GM10847 (cell line): Measurements from ENCODE around the gene ASRGL1.

ENCODE experiments used
- POLR2A ChIP-seq: IDR thresholded peaks from 2 replicates; pipeline ENCODE4 v1.6.1; 2011; ENCODE audit not compliant: insufficient read length; ENCODE audit errors: extremely low read depth

Gene ASRGL1

GRCh38 chr11:62393735-62394134 lies 56.5 kb downstream of the ASRGL1 start:
- no peak for TF ChIP-seq POLR2A

GRCh38 chr11:62394825-62395538 lies 57.7 kb downstream of the ASRGL1 start:
- no peak for TF ChIP-seq POLR2A

GRCh38 chr11:62395885-62396551 lies 58.8 kb downstream of the ASRGL1 start:
- no peak for TF ChIP-seq POLR2A

- no peak for TF ChIP-seq POLR2A
These were observed 61.1 kb downstream of the ASRGL1 start for GRCh38 chr11:62398011-62398994.

DNA sequence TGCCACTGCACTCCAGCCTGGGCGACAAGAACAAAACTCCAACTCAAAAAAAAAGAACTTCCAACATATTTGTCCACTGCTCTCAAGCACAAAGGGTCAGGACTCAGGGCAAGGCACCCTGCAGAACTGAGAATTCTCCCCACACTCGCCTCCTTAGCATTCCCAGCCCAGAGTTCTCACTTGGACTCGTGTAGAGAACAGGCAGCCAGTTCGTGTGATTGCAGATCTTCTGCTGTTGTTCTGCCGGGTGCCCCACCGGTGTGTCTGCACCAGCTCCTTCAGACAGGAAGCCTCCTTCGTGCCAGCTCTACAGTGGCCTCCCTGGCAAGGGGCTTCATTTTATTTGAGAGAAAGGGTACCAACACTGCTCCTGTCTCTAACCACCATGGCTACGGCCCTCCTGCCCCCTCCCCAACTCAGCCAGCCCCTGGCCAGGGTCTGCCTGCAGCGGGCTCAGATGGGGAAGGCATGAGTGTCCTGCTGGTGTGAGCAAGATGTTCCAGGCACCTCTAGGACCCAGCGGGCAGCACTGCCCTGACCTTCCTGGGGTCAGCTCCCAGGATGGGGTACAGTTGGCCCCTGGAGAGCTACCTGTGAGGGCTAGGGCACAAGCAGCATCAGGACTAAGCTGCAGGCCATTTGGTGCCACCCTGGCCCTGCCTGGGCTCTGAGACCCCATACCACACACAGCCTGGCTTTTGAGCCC lies 62.1 kb downstream of the ASRGL1 start:
- no peak for TF ChIP-seq POLR2A

DNA sequence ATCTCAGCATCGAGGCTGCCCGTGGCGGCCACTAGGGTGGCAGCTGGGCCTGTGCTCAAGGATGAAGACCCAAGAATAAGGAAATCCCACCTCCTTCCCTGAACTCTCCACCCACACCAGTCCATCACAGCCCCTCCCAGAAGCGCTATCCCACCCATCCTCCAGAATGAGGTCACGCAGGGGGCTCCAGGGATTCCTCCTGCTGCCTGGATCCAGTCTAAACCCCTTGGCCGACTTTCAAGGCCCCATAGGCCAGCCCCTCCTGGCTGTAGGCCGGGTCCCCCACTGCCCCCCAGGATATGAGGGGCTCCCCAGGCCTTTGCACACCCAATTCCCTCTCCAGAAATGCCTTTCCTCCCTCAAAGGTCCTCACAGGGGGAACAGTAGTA lies 62.6 kb downstream of the ASRGL1 start:
- TF ChIP-seq POLR2A: no peak

GRCh38 chr11:62400281-62400680 lies 63.0 kb downstream of the ASRGL1 start:
- TF ChIP-seq POLR2A: no peak

DNA sequence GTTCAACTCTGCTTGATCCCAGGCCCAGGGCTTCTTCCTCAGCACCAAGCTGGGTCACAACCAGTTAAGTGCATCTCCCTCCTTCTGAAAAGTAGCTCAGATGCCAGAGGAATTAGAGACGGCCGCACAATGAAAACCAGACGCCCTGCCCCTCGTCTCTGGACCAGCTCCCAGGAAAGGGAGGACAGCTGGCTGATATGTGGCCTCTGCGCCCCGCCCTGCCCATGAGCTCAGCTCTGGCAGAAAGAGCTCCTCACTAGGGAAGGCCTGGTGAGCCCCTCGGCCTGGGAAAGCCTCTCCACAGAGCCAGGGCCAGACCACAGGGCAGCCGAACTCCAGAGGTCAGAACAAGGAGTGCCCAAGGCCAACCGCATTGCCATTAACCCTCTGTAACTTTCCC lies 63.5 kb downstream of the ASRGL1 start:
- TF ChIP-seq POLR2A: no peak

- no peak for TF ChIP-seq POLR2A
These were observed 64.1 kb downstream of the ASRGL1 start for GRCh38 chr11:62401356-62401755.

DNA sequence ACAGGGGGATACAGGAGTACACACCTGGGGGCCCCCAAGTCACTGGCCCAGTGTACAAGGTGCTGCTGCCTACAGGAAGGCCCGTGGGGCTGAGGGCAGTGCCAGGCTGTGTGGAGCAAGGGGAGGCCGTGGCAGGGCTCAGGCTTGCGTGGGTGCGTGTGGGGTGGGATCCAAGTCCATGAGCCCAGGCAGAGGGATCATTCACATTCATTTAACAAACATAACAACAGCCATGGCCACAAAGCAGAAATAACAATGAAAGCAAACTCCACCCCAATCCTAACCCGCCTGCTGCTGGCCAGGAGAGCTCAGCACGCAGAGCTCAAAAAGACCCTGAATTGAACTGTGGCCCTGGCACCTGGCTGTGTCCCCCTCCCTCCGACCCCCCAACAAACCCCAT lies 64.6 kb downstream of the ASRGL1 start:
- no peak for TF ChIP-seq POLR2A

- TF ChIP-seq POLR2A: no peak
These were observed 65.1 kb downstream of the ASRGL1 start for GRCh38 chr11:62402226-62402959.

DNA sequence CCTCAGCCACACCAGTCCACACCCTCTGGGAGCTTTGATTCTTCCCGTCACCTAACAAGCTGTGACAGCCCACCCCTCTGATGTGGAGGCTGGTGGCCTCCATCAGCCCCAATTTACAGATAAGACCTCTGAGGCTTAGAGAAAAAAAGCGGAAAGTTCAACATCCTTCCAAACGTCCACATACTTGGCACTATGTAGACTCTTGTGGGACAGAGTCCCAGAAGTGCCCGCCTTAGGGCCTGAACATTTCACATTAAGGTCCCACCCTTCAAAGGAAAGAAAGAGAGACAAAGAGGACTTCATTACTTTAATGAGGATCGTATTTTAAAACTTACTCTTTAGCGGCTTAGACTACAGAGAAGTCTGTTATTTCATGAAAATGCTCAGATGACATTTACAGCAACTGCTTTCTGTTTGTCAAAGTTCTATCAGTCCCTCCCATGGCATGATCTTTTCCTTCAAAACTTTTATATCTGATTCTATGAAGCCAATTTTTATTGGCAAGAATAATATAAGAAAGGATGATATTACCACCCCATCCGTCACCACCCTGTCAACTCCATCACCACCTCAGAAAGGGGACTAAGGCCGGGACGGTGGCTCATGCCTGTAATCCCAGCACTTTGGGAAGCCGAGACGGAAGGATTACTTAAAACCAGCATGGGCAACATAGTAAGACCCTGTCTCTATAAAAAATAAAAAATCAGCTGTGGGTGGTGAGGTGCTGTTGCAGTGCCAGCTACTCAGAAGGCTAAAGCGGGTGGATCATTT lies 65.9 kb downstream of the ASRGL1 start:
- TF ChIP-seq POLR2A: no peak

DNA sequence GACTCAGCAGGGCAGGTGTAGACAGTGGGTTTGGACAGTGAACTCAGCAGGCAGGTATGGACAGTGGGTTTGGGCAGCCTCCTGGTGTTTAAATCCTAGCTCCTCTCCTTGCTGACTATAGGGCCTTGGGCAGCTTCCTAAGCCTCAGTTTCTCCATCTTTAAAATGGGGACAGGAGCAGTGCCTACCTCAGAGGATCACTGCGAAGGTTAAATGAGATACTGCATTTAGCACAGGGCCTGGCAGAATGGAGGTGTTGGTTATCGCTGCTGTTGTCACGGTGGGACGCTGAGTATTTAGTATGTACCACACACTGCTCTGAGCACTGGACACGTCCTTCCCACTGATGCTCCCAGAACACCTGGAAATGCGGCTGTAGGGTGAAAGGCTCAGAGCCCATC lies 67.2 kb downstream of the ASRGL1 start:
- TF ChIP-seq POLR2A: no peak

- TF ChIP-seq POLR2A: no peak
These were observed 67.7 kb downstream of the ASRGL1 start for GRCh38 chr11:62404901-62405300.
